Ishikawa (cell line): Measurements from ENCODE around the gene HEXIM2.
A peak's percentile ranks its signal among the peaks of the same experiment; 100 is the strongest.

Experiments
- CEBPB ChIP-seq: IDR thresholded peaks from 2 replicates; pipeline ENCODE4 v1.6.1; 2012
- CREB1 ChIP-seq: IDR thresholded peaks from 2 replicates; pipeline ENCODE4 v1.6.1; 2012; ENCODE audit warnings: low read depth
- EGR1 ChIP-seq: IDR thresholded peaks from 2 replicates; pipeline ENCODE4 v1.6.1; 2012
- EP300 ChIP-seq: IDR thresholded peaks from 2 replicates; pipeline ENCODE4 v1.6.1; 2012; ENCODE audit warnings: borderline replicate concordance
- FOXM1 ChIP-seq: IDR thresholded peaks from 2 replicates; pipeline ENCODE4 v1.6.1; 2012; ENCODE audit warnings: low read depth, borderline replicate concordance
- NFIC ChIP-seq: IDR thresholded peaks from 2 replicates; pipeline ENCODE4 v1.6.1; 2012
- RAD21 ChIP-seq: IDR thresholded peaks from 2 replicates; pipeline ENCODE4 v1.6.1; 2012; ENCODE audit warnings: low read depth
- TAF1 ChIP-seq: IDR thresholded peaks from 2 replicates; pipeline ENCODE4 v1.6.1; 2012; ENCODE audit warnings: low read depth, mild to moderate bottlenecking
- TCF12 ChIP-seq: IDR thresholded peaks from 2 replicates; pipeline ENCODE4 v1.6.1; 2012; ENCODE audit warnings: low read depth
- TEAD4 ChIP-seq: IDR thresholded peaks from 2 replicates; pipeline ENCODE4 v1.6.1; 2012
- ZBTB7A ChIP-seq: IDR thresholded peaks from 2 replicates; pipeline ENCODE4 v1.6.1; 2012; ENCODE audit warnings: low read depth
- TF ChIP-seq, protein P1 (sequence below): IDR thresholded peaks from 2 replicates; pipeline ENCODE4 v1.6.1; 2012
- TF ChIP-seq, protein P2 (sequence below): IDR thresholded peaks from 2 replicates; pipeline ENCODE4 v1.6.1; 2012

HEXIM2 gene

DNA sequence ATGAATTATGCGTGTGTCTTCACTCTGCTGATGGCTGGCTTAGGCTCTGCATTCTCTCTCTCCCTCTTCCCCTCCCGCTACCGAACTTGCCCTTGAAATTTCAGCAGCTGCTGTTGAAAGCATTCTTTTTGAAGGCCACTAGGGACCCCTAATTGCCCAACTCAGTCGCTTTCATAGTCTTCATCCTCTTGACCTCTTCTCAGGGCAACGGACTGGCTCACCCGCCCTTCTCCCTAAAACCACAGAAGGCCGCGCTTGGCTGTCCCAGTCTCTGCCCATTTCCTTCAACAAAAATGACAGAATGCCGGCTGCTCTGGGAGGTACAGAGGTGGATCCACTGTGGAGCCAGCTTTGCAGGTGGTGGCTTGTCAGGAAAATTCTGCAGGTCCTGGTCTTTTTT lies 39.0 kb downstream of the HEXIM2 start:
- TF ChIP-seq, protein P1, sequence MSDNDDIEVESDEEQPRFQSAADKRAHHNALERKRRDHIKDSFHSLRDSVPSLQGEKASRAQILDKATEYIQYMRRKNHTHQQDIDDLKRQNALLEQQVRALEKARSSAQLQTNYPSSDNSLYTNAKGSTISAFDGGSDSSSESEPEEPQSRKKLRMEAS, result no peak
- TF ChIP-seq CREB1 (no peak), TCF12 (no peak), EP300 (no peak), TEAD4 (no peak), FOXM1 (no peak)

DNA sequence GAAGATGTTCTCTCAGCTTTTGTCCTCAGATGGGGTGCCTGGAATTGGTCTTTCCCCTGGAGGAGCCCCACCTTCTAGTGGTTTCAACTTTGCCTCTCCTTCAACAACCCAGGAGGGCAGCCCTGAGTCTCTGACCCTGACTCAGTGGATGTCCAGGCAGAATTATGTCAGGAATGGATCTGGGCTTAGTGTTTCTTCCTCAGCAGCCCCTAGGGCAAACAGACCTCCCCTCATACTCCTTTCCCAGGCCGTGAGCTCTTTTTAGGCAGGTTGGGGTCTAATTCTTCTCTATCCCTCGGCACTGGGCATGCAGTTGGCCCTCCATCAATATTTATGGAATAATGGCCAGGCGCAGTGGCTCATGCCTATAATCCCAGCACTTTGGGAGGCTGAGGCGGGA lies 39.8 kb downstream of the HEXIM2 start:
- TF ChIP-seq EGR1 (no peak), TCF12 (no peak), EP300 (no peak), TAF1 (no peak), CREB1 (no peak), FOXM1 (no peak), ZBTB7A (no peak), NFIC (no peak)
- TF ChIP-seq, protein P2, sequence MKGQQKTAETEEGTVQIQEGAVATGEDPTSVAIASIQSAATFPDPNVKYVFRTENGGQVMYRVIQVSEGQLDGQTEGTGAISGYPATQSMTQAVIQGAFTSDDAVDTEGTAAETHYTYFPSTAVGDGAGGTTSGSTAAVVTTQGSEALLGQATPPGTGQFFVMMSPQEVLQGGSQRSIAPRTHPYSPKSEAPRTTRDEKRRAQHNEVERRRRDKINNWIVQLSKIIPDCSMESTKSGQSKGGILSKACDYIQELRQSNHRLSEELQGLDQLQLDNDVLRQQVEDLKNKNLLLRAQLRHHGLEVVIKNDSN, result no peak
- TF ChIP-seq, protein P1, result no peak

DNA sequence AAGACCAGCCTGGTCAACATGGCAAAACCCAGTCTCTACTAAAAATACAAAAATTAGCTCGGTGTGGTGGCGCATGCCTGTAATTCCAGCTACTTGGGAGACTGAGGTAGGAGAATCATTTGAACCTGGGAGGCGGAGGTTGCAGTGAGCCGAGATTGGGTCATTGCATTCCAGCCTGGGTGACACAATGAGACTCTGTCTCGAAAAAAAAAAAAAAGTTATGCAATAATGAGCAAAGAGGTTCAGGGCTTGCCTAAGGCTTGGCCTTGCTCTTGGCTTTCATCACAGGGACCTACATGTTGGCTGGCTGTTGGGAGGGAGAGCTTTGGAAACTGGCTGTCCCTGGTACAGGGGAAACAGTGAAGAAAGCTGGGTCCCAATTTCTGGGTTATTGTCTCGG lies 40.2 kb downstream of the HEXIM2 start:
- TF ChIP-seq CEBPB, result peak; percentile 60

DNA sequence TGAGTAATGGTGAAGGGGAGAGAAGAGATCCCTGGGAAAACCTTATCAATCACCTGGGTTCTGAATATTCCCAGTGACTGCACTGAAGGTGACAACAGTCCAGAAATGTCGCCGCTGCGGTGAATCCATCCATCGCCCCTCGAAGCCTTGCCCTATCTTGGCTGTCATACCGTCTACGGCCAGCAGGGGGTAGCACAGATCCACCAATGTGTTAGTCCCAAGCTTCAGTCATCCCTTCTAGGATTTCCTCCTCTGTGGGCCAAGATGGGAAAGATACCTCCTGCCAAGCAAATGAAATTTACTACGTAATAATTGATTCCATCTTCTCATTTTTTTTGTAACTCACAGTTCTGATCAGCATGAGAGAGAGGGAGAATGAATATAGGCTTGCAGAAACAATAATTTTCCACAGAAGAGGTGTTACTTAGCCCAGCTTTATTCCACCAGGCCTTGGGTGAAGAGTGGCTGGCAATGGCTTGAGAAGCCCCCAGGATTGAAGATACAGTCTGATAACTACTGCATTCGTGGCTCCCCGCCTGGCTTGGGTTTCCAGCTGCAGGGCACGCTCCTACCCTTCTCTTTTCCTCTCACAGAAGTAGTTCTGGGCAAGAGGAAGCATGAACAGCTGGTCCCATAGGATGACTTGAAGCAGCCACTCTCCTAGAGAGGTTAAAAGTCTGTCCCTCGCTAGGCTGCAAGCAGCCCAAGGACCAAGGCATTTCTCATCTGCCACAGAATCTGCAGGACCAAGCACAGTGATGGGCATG lies 57.4 kb downstream of the HEXIM2 start:
- TF ChIP-seq RAD21, result peak; percentile 94
- TF ChIP-seq NFIC, result no peak
